ENCODE measurements around the gene DPPA3. TPM values are rescaled to one million over a fixed set of nuclear protein-coding genes. Genes with fewer than 3 reads are reported as not detected.

Gene DPPA3
- total and polyA plus RNA-seq, 9 of the 15 experiments (the other 6 are each of a cell fraction or from before 2014, with no cell fraction given), result not detected

DNA sequence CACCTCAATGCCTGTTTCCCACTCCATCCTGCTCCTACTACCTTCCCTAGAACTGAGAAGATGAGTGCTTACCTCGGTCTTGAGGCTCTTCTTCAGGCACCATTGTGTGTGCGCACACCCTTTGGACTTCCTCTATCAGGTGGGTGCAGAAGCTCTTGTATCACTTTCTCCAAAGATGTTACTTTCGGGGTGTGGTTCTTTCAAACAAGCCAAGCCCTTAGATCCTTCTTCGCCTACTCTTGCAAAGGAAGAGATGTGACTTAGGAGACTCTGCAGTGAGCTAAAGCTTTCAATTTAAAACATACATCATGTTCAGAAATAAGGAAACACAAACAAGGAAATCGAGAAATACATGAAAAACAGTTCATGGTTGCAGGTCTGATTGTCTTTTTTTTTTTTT, 36.0 kb downstream of the DPPA3 start, which contains the start of gene CLEC4C (continued):
- TF ChIP-seq, protein P1, sequence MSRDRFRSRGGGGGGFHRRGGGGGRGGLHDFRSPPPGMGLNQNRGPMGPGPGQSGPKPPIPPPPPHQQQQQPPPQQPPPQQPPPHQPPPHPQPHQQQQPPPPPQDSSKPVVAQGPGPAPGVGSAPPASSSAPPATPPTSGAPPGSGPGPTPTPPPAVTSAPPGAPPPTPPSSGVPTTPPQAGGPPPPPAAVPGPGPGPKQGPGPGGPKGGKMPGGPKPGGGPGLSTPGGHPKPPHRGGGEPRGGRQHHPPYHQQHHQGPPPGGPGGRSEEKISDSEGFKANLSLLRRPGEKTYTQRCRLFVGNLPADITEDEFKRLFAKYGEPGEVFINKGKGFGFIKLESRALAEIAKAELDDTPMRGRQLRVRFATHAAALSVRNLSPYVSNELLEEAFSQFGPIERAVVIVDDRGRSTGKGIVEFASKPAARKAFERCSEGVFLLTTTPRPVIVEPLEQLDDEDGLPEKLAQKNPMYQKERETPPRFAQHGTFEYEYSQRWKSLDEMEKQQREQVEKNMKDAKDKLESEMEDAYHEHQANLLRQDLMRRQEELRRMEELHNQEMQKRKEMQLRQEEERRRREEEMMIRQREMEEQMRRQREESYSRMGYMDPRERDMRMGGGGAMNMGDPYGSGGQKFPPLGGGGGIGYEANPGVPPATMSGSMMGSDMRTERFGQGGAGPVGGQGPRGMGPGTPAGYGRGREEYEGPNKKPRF (IDR thresholded peaks at IDR 0.05; ENCODE audit: low read depth, low read length), result no peak
- no peak for TF ChIP-seq CSDE1 (IDR thresholded peaks at IDR 0.05)

GRCh38 chr12:7748852-7749251, 37.6 kb downstream of the DPPA3 start:
- Histone ChIP-seq H3K4me1 (replicated peaks in 1 of 2; ENCODE audit: control insufficient read depth in 2 of 2, insufficient read depth in 2 of 2, low read length in 2 of 2) (no peaks in the 10 kb centered on the region; a peak in 1 of 5 replicates), H3K9me3 (replicated peaks; ENCODE audit: control insufficient read depth, insufficient read depth, low read depth, low read length) (no peaks in the 10 kb centered on the region), H3K27me3 (ENCODE audit: control insufficient read depth in 2 of 2, insufficient read depth in 2 of 2, low read length in 2 of 2) (0 out of 5 replicates have a peak, but pooled peaks cover 0 to 4% of the 10 kb centered on the region in 2 experiments), H3K27ac (ENCODE audit: extremely low read depth, low read depth, low read length) (no peak overlapping the region), H3K4me3 (no peak overlapping the region), H3K9ac (ENCODE audit: insufficient read depth in 1 of 2, low read depth in 2 of 2, low read length in 2 of 2) (peak overlapping the region in 1 of 2 experiments; percentile 58; a peak in 2 of 4 replicates), H3K4me2 (ENCODE audit: insufficient read depth, low read length) (no peak overlapping the region), H4K20me1 (replicated peaks; ENCODE audit: control insufficient read depth, insufficient read depth, low read length) (no peaks in the 10 kb centered on the region), H3K9me1 (ENCODE audit: control insufficient read depth, insufficient read depth, low read length) (no peaks in the 10 kb centered on the region), H2AFZ (ENCODE audit: low read depth, low read length) (no peak overlapping the region), H3K36me3 (ENCODE audit: control insufficient read depth, insufficient read depth, low read length) (no peaks in the 10 kb centered on the region), H3K79me2 (ENCODE audit: control insufficient read depth, insufficient read depth, low read length) (no peaks in the 10 kb centered on the region)
- in situ Hi-C loops (cut with MboI), result no loop called here
- 0% methylated on average over 4 of the region's 4 CpGs for WGBS (ENCODE audit: insufficient coverage, low coverage, missing lambda C conversion rate)
- FAIRE-seq, result no peak
- BruUV-seq (replicated peaks), result no TSS peak
- ChIA-PET POLR2A (interaction anchor here (0.6 kb wide), 1 partner anchor 39 kb away, joined by 3 read pairs; no protein-coding TSS in a partner anchor), CTCF (ENCODE audit: low intra/inter-chr PET ratio) (no interaction called here)
- intact Hi-C loops (cut with micrococcal nuclease), result no loop called here
- DNase-seq (ENCODE audit: extremely low read depth in 1 of 4, low spot score in 3 of 4), result peak in 3 of 4 experiments; percentile 7 to 41 (median 23)
- peak; percentile 76 for ATAC-seq
- no peak for TF ChIP-seq ZBTB7A (IDR thresholded peaks at IDR 0.05; ENCODE audit: borderline replicate concordance, control insufficient read depth, low read depth, low read length)
- no peak for TF ChIP-seq HDAC2 (IDR thresholded peaks at IDR 0.05)
- no peak for TF ChIP-seq NCOA4 (IDR thresholded peaks at IDR 0.05; ENCODE audit: partially characterized antibody)
- TF ChIP-seq HCFC1 (IDR thresholded peaks at IDR 0.05; ENCODE audit: low read depth, low read length), result no peak
- no peak for TF ChIP-seq PYGO2 (tag; IDR thresholded peaks at IDR 0.05)
- TF ChIP-seq NR4A1 (CRISPR knock-in tag; IDR thresholded peaks at IDR 0.05), result no peak
- TF ChIP-seq NR4A1 (tag; IDR thresholded peaks at IDR 0.05), result no peak
- TF ChIP-seq MEF2D (tag; conservative IDR thresholded peaks at IDR 0.05; ENCODE audit: low read depth), result no peak
- no peak for TF ChIP-seq SP1 (CRISPR knock-in tag; IDR thresholded peaks at IDR 0.05)
- no peak for TF ChIP-seq ZBTB34 (CRISPR knock-in tag; IDR thresholded peaks at IDR 0.05)
- no peak for TF ChIP-seq MBD1 (CRISPR knock-in tag; IDR thresholded peaks at IDR 0.05)
- TF ChIP-seq MXI1 (IDR thresholded peaks at IDR 0.05; ENCODE audit: low read depth, low read length), result no peak
- TF ChIP-seq TFE3 (CRISPR knock-in tag; IDR thresholded peaks at IDR 0.05), result no peak

Data from K562 (cell line).